ENCODE results near the gene LMLN. TPM values are rescaled to one million over a fixed set of nuclear protein-coding genes. Genes with fewer than 3 reads are reported as not detected.

Gene LMLN
- total RNA-seq, 4 donors from 2014 or later: 2.3 to 10.4 (median 3.8) TPM

- no peak overlapping the region for H3K4me3 ChIP-seq (ENCODE audit: low read depth, poor library complexity, severe bottlenecking)
- no peak for DNase-seq (ENCODE audit: low spot score in 2 of 2)
- intact Hi-C loops (cut with DNase I; ENCODE audit: low total_unique reads): no loop called here
- WGBS, 2 donors: 79 to 85% methylated on average over 1 of the region's 1 CpG
- TF ChIP-seq POLR2A (IDR thresholded peaks at IDR 0.05) (no peak), CTCF (IDR thresholded peaks at IDR 0.05) (no peak)
These were observed 101.4 kb downstream of the LMLN start for GRCh38 chr3:198061119-198062067.

DNA sequence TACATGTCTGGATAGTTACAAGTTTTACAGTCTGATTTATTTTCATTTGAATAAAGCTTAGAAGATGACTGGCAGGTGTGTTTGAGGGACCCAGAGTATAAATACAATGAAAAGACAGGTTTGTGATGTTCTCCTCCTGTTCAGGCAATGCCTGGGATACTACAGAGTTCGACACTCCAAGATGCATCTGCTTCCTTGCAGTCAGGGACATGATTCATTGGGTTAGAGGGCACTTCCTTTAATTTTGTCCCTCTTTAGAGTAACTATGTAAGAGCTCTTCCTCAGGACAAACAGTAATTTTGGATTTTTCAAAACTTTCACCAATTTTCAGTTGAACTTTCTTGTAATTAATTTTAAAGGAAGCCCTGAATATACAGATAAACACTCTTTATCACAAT is 102.0 kb downstream of the LMLN start:
- no peak for DNase-seq (ENCODE audit: low spot score in 2 of 2)
- intact Hi-C loops (cut with DNase I; ENCODE audit: low total_unique reads): no loop called here
- no peak overlapping the region for H3K4me3 ChIP-seq (ENCODE audit: low read depth, poor library complexity, severe bottlenecking)
- 46 to 59% methylated on average over 1 of the region's 1 CpG for WGBS, 2 donors
- TF ChIP-seq CTCF (IDR thresholded peaks at IDR 0.05) (no peak), POLR2A (IDR thresholded peaks at IDR 0.05) (no peak)

- no peak for DNase-seq (ENCODE audit: low spot score in 2 of 2)
- intact Hi-C loops (cut with DNase I; ENCODE audit: low total_unique reads): no loop called here
- TF ChIP-seq CTCF (IDR thresholded peaks at IDR 0.05): no peak
- no peak for TF ChIP-seq POLR2A (IDR thresholded peaks at IDR 0.05)
- 77 to 82% methylated on average over 5 of the region's 5 CpGs for WGBS, 2 donors
- no peak overlapping the region for H3K4me3 ChIP-seq (ENCODE audit: low read depth, poor library complexity, severe bottlenecking)
These were observed 104.4 kb downstream of the LMLN start for GRCh38 chr3:198064420-198064819.

GRCh38 chr3:198065897-198066296 is 105.9 kb downstream of the LMLN start:
- no peak overlapping the region for H3K4me3 ChIP-seq (ENCODE audit: low read depth, poor library complexity, severe bottlenecking)
- WGBS, 2 donors: 69 to 100% methylated on average over 2 of the region's 2 CpGs
- TF ChIP-seq POLR2A (IDR thresholded peaks at IDR 0.05) (no peak), CTCF (IDR thresholded peaks at IDR 0.05) (no peak)
- DNase-seq (ENCODE audit: low spot score in 2 of 2): no peak
- intact Hi-C loops (cut with DNase I; ENCODE audit: low total_unique reads): no loop called here

DNA sequence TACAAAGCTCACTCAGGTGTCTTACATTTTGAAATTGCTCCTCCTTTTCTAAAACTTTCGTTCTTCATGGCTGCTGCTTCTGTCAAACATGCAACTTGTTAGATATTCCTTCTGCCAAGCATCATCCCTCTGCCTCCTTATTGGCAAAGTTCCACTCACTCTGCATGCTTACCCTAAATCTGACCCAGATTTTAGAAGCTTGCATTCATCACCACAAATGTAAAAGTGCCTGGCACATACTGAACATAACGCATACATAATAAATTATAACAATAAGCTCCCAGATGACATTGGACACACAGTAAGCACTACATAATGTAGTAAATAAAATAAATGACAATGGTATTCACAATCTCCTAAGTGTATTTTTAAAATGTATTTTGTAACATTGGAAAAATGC is 107.4 kb downstream of the LMLN start:
- intact Hi-C loops (cut with DNase I; ENCODE audit: low total_unique reads): no loop called here
- no peak for TF ChIP-seq CTCF (IDR thresholded peaks at IDR 0.05)
- TF ChIP-seq POLR2A (IDR thresholded peaks at IDR 0.05): no peak
- H3K4me3 ChIP-seq (ENCODE audit: low read depth, poor library complexity, severe bottlenecking): no peak overlapping the region
- 50 to 56% methylated on average over 2 of the region's 2 CpGs for WGBS, 2 donors
- no peak for DNase-seq (ENCODE audit: low spot score in 2 of 2)
